K562 (cell line): ENCODE measurements around the gene PGF. TPM values are rescaled to one million over a fixed set of nuclear protein-coding genes. Genes with fewer than 3 reads are reported as not detected.

Source experiments
- CHCHD3 ChIP-seq: fragments of 250-450 bp; sonication (Bioruptor Pico); IDR thresholded peaks from 2 replicates; pipeline ENCODE4 v2.1.2; 2022; ENCODE audit warnings: mild to moderate bottlenecking
- CREBBP ChIP-seq: IDR thresholded peaks from one replicate; pipeline ENCODE4 v1.6.1; 2012; ENCODE audit warnings: low read depth, mild to moderate bottlenecking, control low read depth, inconsistent platforms, low read length
- FOXM1 ChIP-seq, 2 experiments: fragments of 450-650 bp in 1 of 2; sonication (generic) in 1 of 2; formaldehyde crosslinking in 1 of 2; IDR thresholded peaks; 2 replicates each; pipeline versions ENCODE4 v1.6.1 to v1.9.0; 2017 to 2022; ENCODE audit warnings: low read depth in 2 of 2, mild to moderate bottlenecking in 2 of 2, missing genetic modification reagents in 1 of 2, moderate library complexity in 1 of 2
- GATAD2A ChIP-seq: fragments of 450-650 bp; IDR thresholded peaks from 2 replicates; pipeline ENCODE4 v1.6.1; 2017
- GTF2E2 ChIP-seq: fragments of 200-800 bp; sonication (Bioruptor generic); IDR thresholded peaks from 2 replicates; pipeline ENCODE4 v1.6.1; 2016; ENCODE audit warnings: missing genetic modification characterization, missing compliant biosample characterization
- KDM1A ChIP-seq, 2 experiments: fragments of 450-650 bp; IDR thresholded peaks; 2 replicates each; pipeline ENCODE4 v1.6.1; 2016; ENCODE audit warnings: mild to moderate bottlenecking in 2 of 2
- MBD2 ChIP-seq: sonication (generic); IDR thresholded peaks from 2 replicates; pipeline ENCODE4 v1.6.1; 2016; ENCODE audit warnings: low read depth, borderline replicate concordance
- MCM7 ChIP-seq, 2 experiments: fragments of 450-650 bp; IDR thresholded peaks; 2 replicates each; pipeline ENCODE4 v1.6.1; 2016 to 2018
- NR2C2 ChIP-seq, 2 experiments: fragments of 200-800 bp in 1 of 2; sonication (Bioruptor generic) in 1 of 2; sonication (generic) in 1 of 2; formaldehyde crosslinking in 1 of 2; IDR thresholded peaks; 2 replicates each; pipeline versions ENCODE4 v1.6.1 to v1.8.0; 2016 to 2022; ENCODE audit warnings: mild to moderate bottlenecking in 1 of 2, missing compliant biosample characterization in 1 of 2, missing genetic modification characterization in 1 of 2, missing genetic modification reagents in 1 of 2
- NUFIP1 ChIP-seq: fragments of 450-650 bp; IDR thresholded peaks from 2 replicates; pipeline ENCODE4 v1.6.1; 2018; ENCODE audit not compliant: partially characterized antibody
- PHF8 ChIP-seq: fragments of 200-600 bp; sonication (generic); IDR thresholded peaks from 2 replicates; pipeline ENCODE4 v1.6.1; 2012; ENCODE audit warnings: mixed run types, mild to moderate bottlenecking, inconsistent platforms, low read length, moderate library complexity, borderline replicate concordance
- POLR2G ChIP-seq: fragments of 200-400 bp; formaldehyde crosslinking; IDR thresholded peaks from 2 replicates; pipeline ENCODE4 v1.6.1; 2017; ENCODE audit warnings: low read depth, mild to moderate bottlenecking, antibody characterized with exemption, low read length, moderate library complexity
- POLR3G ChIP-seq: IDR thresholded peaks from 2 replicates; pipeline ENCODE4 v1.6.1; 2011; ENCODE audit not compliant: insufficient read length, insufficient replicate concordance; ENCODE audit errors: extremely low read depth
- PTRF ChIP-seq: fragments of 450-650 bp; IDR thresholded peaks from 2 replicates; pipeline ENCODE4 v1.6.1; 2016; ENCODE audit warnings: mild to moderate bottlenecking, missing genetic modification characterization, missing compliant biosample characterization
- SREBF2 ChIP-seq: sonication (generic); formaldehyde crosslinking; IDR thresholded peaks from 2 replicates; pipeline ENCODE4 v1.4.0; 2020; ENCODE audit warnings: mild to moderate bottlenecking, missing genetic modification reagents
- TCFL5 ChIP-seq: fragments of 250-450 bp; sonication (Bioruptor Pico); conservative IDR thresholded peaks from 2 replicates; pipeline ENCODE4 v1.6.1; 2021; ENCODE audit warnings: mild to moderate bottlenecking, moderate library complexity, matching md5 sums
- XRCC5 ChIP-seq: fragments of 200-400 bp; formaldehyde crosslinking; IDR thresholded peaks from 2 replicates; pipeline ENCODE4 v1.6.1; 2017; ENCODE audit warnings: low read depth, mild to moderate bottlenecking, low read length
- ZNF23 ChIP-seq: fragments of 250-450 bp; sonication (Bioruptor Pico); IDR thresholded peaks from 2 replicates; pipeline ENCODE4 v1.4.0; 2020; ENCODE audit warnings: mild to moderate bottlenecking
- ZNF24 ChIP-seq: fragments of 450-650 bp; IDR thresholded peaks from 2 replicates; pipeline ENCODE4 v1.6.1; 2016
- polyA plus RNA-seq, 8 experiments: library from polyadenylated mRNA; depleted of rRNA in 4 of 8; stranded (reverse) in 5 of 8; unstranded in 3 of 8; fragments of >200 nt; fragmentation: Nextera tagmentation in 2 of 8; fragmentation: Illumina TruSeq in 1 of 8; extraction: Ambion mirVana in 2 of 8; extraction: Trizol in 1 of 8; gene quantifications; 2 replicates each; pipeline versions ENCODE4 v1.2.1 to v1.2.3, GENCODE V29; 2011 to 2014; ENCODE audit warnings: inconsistent platforms in 1 of 8, missing spikeins in 1 of 8
- total RNA-seq, 7 experiments: library from RNA; depleted of rRNA in 6 of 7; stranded (reverse); fragments of >200 nt in 6 of 7; fragmentation: Illumina TruSeq in 2 of 7; extraction: Trizol in 2 of 7; gene quantifications; 2 replicates each; pipeline versions ENCODE4 v1.2.1 to v1.2.3, GENCODE V29; 2011 to 2021; ENCODE audit warnings: low replicate concordance in 1 of 7
- TF ChIP-seq, protein P1 (sequence below), 3 experiments: IDR thresholded peaks in 2 of 3; conservative IDR thresholded peaks in 1 of 3; 2 replicates each; pipeline ENCODE4 v1.5.1; 2011 to 2012; ENCODE audit warnings: low read length in 3 of 3, mild to moderate bottlenecking in 3 of 3, control low read depth in 2 of 3, improper control_type of control experiment in 1 of 3, inconsistent platforms in 1 of 3, low read depth in 1 of 3, mixed read lengths in 1 of 3, moderate library complexity in 1 of 3; ENCODE audit not compliant: insufficient read depth in 2 of 3
- TF ChIP-seq, protein P2 (sequence below): fragments of 450-650 bp; formaldehyde crosslinking; IDR thresholded peaks from 2 replicates; pipeline ENCODE4 v1.4.0; 2020; ENCODE audit warnings: mild to moderate bottlenecking
- TF ChIP-seq, protein P3 (sequence below): fragments of 250-450 bp; sonication (Bioruptor Pico); IDR thresholded peaks from 2 replicates; pipeline ENCODE4 v1.4.0; 2020; ENCODE audit warnings: mild to moderate bottlenecking, moderate library complexity

Gene PGF
- total and polyA plus RNA-seq, 9 of the 15 experiments (the other 6 are each of a cell fraction or from before 2014, with no cell fraction given) = 0.04 to 0.44 (median 0.18) TPM

DNA sequence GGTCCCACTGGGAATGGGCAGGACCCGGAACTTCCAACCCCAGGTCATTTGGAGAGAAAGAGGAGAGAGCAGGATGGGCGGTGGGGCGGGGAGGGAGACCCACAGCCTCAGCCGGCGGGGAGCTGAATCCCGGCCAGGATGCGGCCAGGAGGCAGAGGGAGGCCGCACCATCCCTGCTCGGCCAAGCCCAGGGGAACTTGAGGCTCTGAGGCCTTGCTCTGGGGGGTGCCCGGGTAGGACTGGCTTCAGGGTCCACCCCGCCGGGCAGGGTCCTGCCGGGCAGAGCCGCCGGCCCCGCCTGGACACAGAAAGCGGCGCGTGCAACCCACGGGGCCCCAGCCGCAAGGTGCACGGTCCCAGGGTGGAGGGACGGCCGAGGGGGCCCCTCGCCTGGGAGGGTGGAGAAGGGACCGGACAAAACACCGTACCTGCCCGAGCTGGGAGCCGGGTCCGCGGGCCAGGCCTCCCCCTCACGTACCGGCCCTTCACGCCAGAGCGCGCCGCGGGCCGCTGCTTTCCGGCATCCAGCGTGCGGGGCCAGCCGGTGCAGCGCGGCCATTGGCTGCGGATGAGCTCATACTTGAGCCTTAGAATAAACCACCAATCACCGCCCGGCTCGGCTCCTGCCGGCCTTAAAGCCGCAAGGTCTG, 32.5 kb downstream of the PGF start, which contains the start of gene RPS6KL1 (continued):
- TF ChIP-seq, protein P1, sequence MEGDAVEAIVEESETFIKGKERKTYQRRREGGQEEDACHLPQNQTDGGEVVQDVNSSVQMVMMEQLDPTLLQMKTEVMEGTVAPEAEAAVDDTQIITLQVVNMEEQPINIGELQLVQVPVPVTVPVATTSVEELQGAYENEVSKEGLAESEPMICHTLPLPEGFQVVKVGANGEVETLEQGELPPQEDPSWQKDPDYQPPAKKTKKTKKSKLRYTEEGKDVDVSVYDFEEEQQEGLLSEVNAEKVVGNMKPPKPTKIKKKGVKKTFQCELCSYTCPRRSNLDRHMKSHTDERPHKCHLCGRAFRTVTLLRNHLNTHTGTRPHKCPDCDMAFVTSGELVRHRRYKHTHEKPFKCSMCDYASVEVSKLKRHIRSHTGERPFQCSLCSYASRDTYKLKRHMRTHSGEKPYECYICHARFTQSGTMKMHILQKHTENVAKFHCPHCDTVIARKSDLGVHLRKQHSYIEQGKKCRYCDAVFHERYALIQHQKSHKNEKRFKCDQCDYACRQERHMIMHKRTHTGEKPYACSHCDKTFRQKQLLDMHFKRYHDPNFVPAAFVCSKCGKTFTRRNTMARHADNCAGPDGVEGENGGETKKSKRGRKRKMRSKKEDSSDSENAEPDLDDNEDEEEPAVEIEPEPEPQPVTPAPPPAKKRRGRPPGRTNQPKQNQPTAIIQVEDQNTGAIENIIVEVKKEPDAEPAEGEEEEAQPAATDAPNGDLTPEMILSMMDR (IDR thresholded peaks at IDR 0.05 in 2 of 3, conservative IDR thresholded peaks at IDR 0.05 in 1 of 3; ENCODE audit: insufficient read depth in 2 of 3, low read depth in 1 of 3, low read length in 3 of 3) = no peak
- no peak for TF ChIP-seq GTF2E2 (tag)
- peak; percentile 25; the same call in 1 of the 2 replicates for TF ChIP-seq MBD2
- TF ChIP-seq PHF8 = peak; percentile 69; the same call in 1 of the 2 replicates
- TF ChIP-seq CREBBP = no peak
- no peak for TF ChIP-seq PTRF (tag)
- TF ChIP-seq POLR3G = no peak
- TF ChIP-seq TCFL5 (CRISPR knock-in tag) = no peak
- TF ChIP-seq, protein P2, sequence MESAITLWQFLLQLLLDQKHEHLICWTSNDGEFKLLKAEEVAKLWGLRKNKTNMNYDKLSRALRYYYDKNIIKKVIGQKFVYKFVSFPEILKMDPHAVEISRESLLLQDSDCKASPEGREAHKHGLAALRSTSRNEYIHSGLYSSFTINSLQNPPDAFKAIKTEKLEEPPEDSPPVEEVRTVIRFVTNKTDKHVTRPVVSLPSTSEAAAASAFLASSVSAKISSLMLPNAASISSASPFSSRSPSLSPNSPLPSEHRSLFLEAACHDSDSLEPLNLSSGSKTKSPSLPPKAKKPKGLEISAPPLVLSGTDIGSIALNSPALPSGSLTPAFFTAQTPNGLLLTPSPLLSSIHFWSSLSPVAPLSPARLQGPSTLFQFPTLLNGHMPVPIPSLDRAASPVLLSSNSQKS = no peak
- no peak for TF ChIP-seq XRCC5
- no peak for TF ChIP-seq NR2C2 (CRISPR knock-in tag; IDR thresholded peaks at IDR 0.05)
- no peak for TF ChIP-seq NR2C2 (tag; IDR thresholded peaks at IDR 0.05)
- no peak for TF ChIP-seq GATAD2A
- TF ChIP-seq KDM1A (IDR thresholded peaks at IDR 0.05) = peak; percentile 30 to 56; a peak in 2 of 4 replicates
- TF ChIP-seq MCM7 (IDR thresholded peaks at IDR 0.05) = no peak
- TF ChIP-seq ZNF23 (CRISPR knock-in tag) = no peak
- TF ChIP-seq SREBF2 = no peak
- TF ChIP-seq NUFIP1 = no peak
- TF ChIP-seq, protein P3, sequence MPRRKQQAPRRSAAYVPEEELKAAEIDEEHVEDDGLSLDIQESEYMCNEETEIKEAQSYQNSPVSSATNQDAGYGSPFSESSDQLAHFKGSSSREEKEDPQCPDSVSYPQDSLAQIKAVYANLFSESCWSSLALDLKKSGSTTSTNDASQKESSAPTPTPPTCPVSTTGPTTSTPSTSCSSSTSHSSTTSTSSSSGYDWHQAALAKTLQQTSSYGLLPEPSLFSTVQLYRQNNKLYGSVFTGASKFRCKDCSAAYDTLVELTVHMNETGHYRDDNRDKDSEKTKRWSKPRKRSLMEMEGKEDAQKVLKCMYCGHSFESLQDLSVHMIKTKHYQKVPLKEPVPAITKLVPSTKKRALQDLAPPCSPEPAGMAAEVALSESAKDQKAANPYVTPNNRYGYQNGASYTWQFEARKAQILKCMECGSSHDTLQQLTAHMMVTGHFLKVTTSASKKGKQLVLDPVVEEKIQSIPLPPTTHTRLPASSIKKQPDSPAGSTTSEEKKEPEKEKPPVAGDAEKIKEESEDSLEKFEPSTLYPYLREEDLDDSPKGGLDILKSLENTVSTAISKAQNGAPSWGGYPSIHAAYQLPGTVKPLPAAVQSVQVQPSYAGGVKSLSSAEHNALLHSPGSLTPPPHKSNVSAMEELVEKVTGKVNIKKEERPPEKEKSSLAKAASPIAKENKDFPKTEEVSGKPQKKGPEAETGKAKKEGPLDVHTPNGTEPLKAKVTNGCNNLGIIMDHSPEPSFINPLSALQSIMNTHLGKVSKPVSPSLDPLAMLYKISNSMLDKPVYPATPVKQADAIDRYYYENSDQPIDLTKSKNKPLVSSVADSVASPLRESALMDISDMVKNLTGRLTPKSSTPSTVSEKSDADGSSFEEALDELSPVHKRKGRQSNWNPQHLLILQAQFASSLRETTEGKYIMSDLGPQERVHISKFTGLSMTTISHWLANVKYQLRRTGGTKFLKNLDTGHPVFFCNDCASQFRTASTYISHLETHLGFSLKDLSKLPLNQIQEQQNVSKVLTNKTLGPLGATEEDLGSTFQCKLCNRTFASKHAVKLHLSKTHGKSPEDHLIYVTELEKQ (CRISPR knock-in tag) = no peak
- peak; percentile 83 for TF ChIP-seq POLR2G
- TF ChIP-seq CHCHD3 (CRISPR knock-in tag) = no peak
- TF ChIP-seq FOXM1 (IDR thresholded peaks at IDR 0.05; ENCODE audit: low read depth) = no peak
- TF ChIP-seq FOXM1 (CRISPR knock-in tag; IDR thresholded peaks at IDR 0.05; ENCODE audit: low read depth) = no peak
- TF ChIP-seq ZNF24 = no peak
